Measurements from ENCODE around the gene OGFOD3.
"Not testable (repeated sequence)": the region's sequence is repeated elsewhere in the genome, so short reads cannot be mapped to it uniquely, and the experiment has no call there.

OGFOD3 gene

GRCh38 chr17:82350182-82351030 is 68.0 kb downstream of the OGFOD3 start:
- DNase-seq: no peak

GRCh38 chr17:82349287-82349701 is 69.1 kb downstream of the OGFOD3 start:
- peak; percentile 63 for DNase-seq

- DNase-seq: no peak
Measured at GRCh38 chr17:82348866-82349265, 69.5 kb downstream of the OGFOD3 start.

GRCh38 chr17:82348434-82348833 is 70.0 kb downstream of the OGFOD3 start:
- no peak for DNase-seq

- DNase-seq: not testable (repeated sequence)
Measured at GRCh38 chr17:82347994-82348393, 70.4 kb downstream of the OGFOD3 start.

- no peak for DNase-seq
Measured at GRCh38 chr17:82346342-82347300, 71.8 kb downstream of the OGFOD3 start.

GRCh38 chr17:82345151-82345976 is 73.0 kb downstream of the OGFOD3 start:
- no peak for DNase-seq

- no peak for DNase-seq
Measured at GRCh38 chr17:82344175-82344907, 74.0 kb downstream of the OGFOD3 start.

- DNase-seq: no peak
Measured at GRCh38 chr17:82343560-82343959, 74.8 kb downstream of the OGFOD3 start.

GRCh38 chr17:82342361-82343079 is 75.9 kb downstream of the OGFOD3 start:
- DNase-seq: no peak

- peak; percentile 31 for DNase-seq
Measured at GRCh38 chr17:82339634-82340580, 78.5 kb downstream of the OGFOD3 start.
